HEK293 (cell line): ENCODE data around the gene ZFYVE19.

Experiments
- ATF2 ChIP-seq: fragments of 450-650 bp; formaldehyde crosslinking; IDR thresholded peaks from 2 replicates; pipeline ENCODE4 v1.5.1; 2016; ENCODE audit warnings: missing biosample characterization, missing genetic modification characterization, low read depth
- CTCF ChIP-seq: fragments of 450-650 bp; formaldehyde crosslinking; IDR thresholded peaks from 2 replicates; pipeline ENCODE4 v1.5.1; 2016; ENCODE audit warnings: missing biosample characterization, missing genetic modification characterization
- GLIS2 ChIP-seq: fragments of 450-650 bp; formaldehyde crosslinking; IDR thresholded peaks from 2 replicates; pipeline ENCODE4 v1.5.1; 2016; ENCODE audit warnings: missing biosample characterization, missing genetic modification characterization
- MZF1 ChIP-seq: fragments of 450-650 bp; formaldehyde crosslinking; IDR thresholded peaks from 2 replicates; pipeline ENCODE4 v1.5.1; 2017; ENCODE audit warnings: missing biosample characterization, missing genetic modification characterization, borderline replicate concordance
- WT1 ChIP-seq: fragments of 450-650 bp; formaldehyde crosslinking; IDR thresholded peaks from 2 replicates; pipeline ENCODE4 v1.5.1; 2016; ENCODE audit warnings: missing biosample characterization, missing genetic modification characterization
- ZNF132 ChIP-seq: fragments of 450-650 bp; formaldehyde crosslinking; IDR thresholded peaks from 2 replicates; pipeline ENCODE4 v1.5.1; 2017; ENCODE audit warnings: missing biosample characterization, missing genetic modification characterization, borderline replicate concordance
- ZNF184 ChIP-seq: fragments of 450-650 bp; IDR thresholded peaks from 2 replicates; pipeline ENCODE4 v1.5.1; 2018; ENCODE audit warnings: missing biosample characterization, mild to moderate bottlenecking, missing genetic modification characterization
- ZNF211 ChIP-seq: fragments of 450-650 bp; formaldehyde crosslinking; IDR thresholded peaks from 2 replicates; pipeline ENCODE4 v1.5.1; 2016; ENCODE audit warnings: low read depth, missing biosample characterization, missing genetic modification characterization
- ZNF266 ChIP-seq: fragments of 450-650 bp; formaldehyde crosslinking; IDR thresholded peaks from 2 replicates; pipeline ENCODE4 v1.5.1; 2016; ENCODE audit warnings: missing biosample characterization, missing genetic modification characterization, low read depth
- ZNF274 ChIP-seq, 2 experiments: fragments of 200-500 bp in 1 of 2; fragments of 450-650 bp in 1 of 2; sonication (Bioruptor generic) in 1 of 2; formaldehyde crosslinking in 1 of 2; IDR thresholded peaks; 2 replicates each; pipeline versions ENCODE4 v1.5.1 to v1.6.1; 2014 to 2016; ENCODE audit warnings: borderline replicate concordance in 1 of 2, inconsistent platforms in 1 of 2, low read length in 1 of 2, missing biosample characterization in 1 of 2, missing genetic modification characterization in 1 of 2
- ZNF280D ChIP-seq: fragments of 450-650 bp; formaldehyde crosslinking; IDR thresholded peaks from 2 replicates; pipeline ENCODE4 v1.5.1; 2016; ENCODE audit warnings: missing biosample characterization, missing genetic modification characterization
- ZNF335 ChIP-seq: fragments of 450-650 bp; formaldehyde crosslinking; conservative IDR thresholded peaks from 2 replicates; pipeline ENCODE4 v1.5.1; 2016; ENCODE audit warnings: missing biosample characterization, missing genetic modification characterization
- ZNF513 ChIP-seq: fragments of 450-650 bp; IDR thresholded peaks from 2 replicates; pipeline ENCODE4 v1.5.1; 2018; ENCODE audit warnings: missing biosample characterization, missing genetic modification characterization
- ZNF777 ChIP-seq: fragments of 450-650 bp; formaldehyde crosslinking; IDR thresholded peaks from 2 replicates; pipeline ENCODE4 v1.5.1; 2017; ENCODE audit warnings: missing biosample characterization, missing genetic modification characterization, borderline replicate concordance

GRCh38 chr15:40776537-40777141 is 30.2 kb upstream of the ZFYVE19 start:
- no peak for TF ChIP-seq ZNF132 (tag by site-specific recombination)
- no peak for TF ChIP-seq CTCF (tag by site-specific recombination)
- TF ChIP-seq ATF2 (tag by site-specific recombination) = no peak
- no peak for TF ChIP-seq ZNF335 (tag by site-specific recombination)
- no peak for TF ChIP-seq ZNF513 (tag by site-specific recombination)
- TF ChIP-seq MZF1 (tag by site-specific recombination) = no peak
- TF ChIP-seq GLIS2 = no peak
- no peak for TF ChIP-seq ZNF777 (tag by site-specific recombination)
- no peak for TF ChIP-seq ZNF211 (tag by site-specific recombination)
- no peak for TF ChIP-seq ZNF280D (tag by site-specific recombination)
- no peak for TF ChIP-seq ZNF274 (IDR thresholded peaks at IDR 0.05; ENCODE audit: low read length)
- TF ChIP-seq ZNF274 (tag by site-specific recombination; IDR thresholded peaks at IDR 0.05; ENCODE audit: borderline replicate concordance) = no peak
- TF ChIP-seq ZNF266 (tag by site-specific recombination) = no peak
- no peak for TF ChIP-seq ZNF184
- TF ChIP-seq WT1 (tag by site-specific recombination) = no peak
